Smooth muscle cell (in vitro differentiated cells): ENCODE results near the gene SCAANT1. TPM values are rescaled to one million over a fixed set of nuclear protein-coding genes. Genes with fewer than 3 reads are reported as not detected.
A peak's percentile ranks its signal among the peaks of the same experiment; 100 is the strongest.

ENCODE experiments used
- DNase-seq: peaks from one replicate; lab custom pipeline; 2025; ENCODE audit not compliant: unreplicated experiment; lab: John Stamatoyannopoulos, UW
- H2AFZ ChIP-seq: fragments of 200-600 bp; sonication (generic); 2 replicates; pipeline ENCODE4 v1.6.0; 2016; ENCODE audit warnings: antibody characterized with exemption, low read depth, mild to moderate bottlenecking
- H3F3A ChIP-seq: fragments of 200-600 bp; sonication (generic); 2 replicates; pipeline ENCODE4 v1.6.0; 2017; ENCODE audit warnings: antibody characterized with exemption, low read depth
- H3K27ac ChIP-seq: fragments of 200-600 bp; sonication (generic); 2 replicates; pipeline ENCODE4 v1.5.1; 2016; ENCODE audit warnings: low read depth, mild to moderate bottlenecking
- H3K27me3 ChIP-seq: fragments of 200-600 bp; sonication (generic); 2 replicates; pipeline ENCODE4 v1.6.1; 2016; ENCODE audit warnings: low read depth, mild to moderate bottlenecking
- H3K36me3 ChIP-seq: fragments of 200-600 bp; sonication (generic); 2 replicates; pipeline ENCODE4 v1.5.1; 2016; ENCODE audit warnings: low read depth
- H3K4me1 ChIP-seq: fragments of 200-600 bp; sonication (generic); 2 replicates; pipeline ENCODE4 v1.5.1; 2016; ENCODE audit warnings: low read depth
- H3K4me2 ChIP-seq: fragments of 200-600 bp; sonication (generic); 2 replicates; pipeline ENCODE4 v1.6.0; 2016; ENCODE audit warnings: mild to moderate bottlenecking
- H3K4me3 ChIP-seq: fragments of 200-600 bp; sonication (generic); 2 replicates; pipeline ENCODE4 v1.5.1; 2016; ENCODE audit warnings: mild to moderate bottlenecking
- H3K79me2 ChIP-seq: fragments of 200-600 bp; sonication (generic); 2 replicates; pipeline ENCODE4 v1.6.0; 2016; ENCODE audit warnings: low read depth, mild to moderate bottlenecking
- H3K9ac ChIP-seq: fragments of 200-600 bp; sonication (generic); 2 replicates; pipeline ENCODE4 v1.6.0; 2016; ENCODE audit warnings: low read depth
- H3K9me3 ChIP-seq: fragments of 200-600 bp; sonication (generic); replicated peaks from 2 replicates; pipeline ENCODE4 v1.5.1; 2016; ENCODE audit warnings: low read depth
- H4K20me1 ChIP-seq: fragments of 200-600 bp; sonication (generic); 2 replicates; pipeline ENCODE4 v1.6.0; 2016; ENCODE audit warnings: low read depth
- CTCF ChIP-seq: fragments of 200-600 bp; sonication (generic); IDR thresholded peaks from 2 replicates; pipeline ENCODE4 v1.5.1; 2017; ENCODE audit warnings: borderline replicate concordance, mild to moderate bottlenecking, antibody characterized with exemption; ENCODE audit not compliant: insufficient read depth, poor library complexity, severe bottlenecking
- WGBS: methylation state at CpG from one replicate; pipeline ENCODE4 v1.1.7; 2016; ENCODE audit warnings: low lambda C conversion rate; 5-methylcytosine and 5-hydroxymethylcytosine counted together
- polyA plus RNA-seq: library from polyadenylated mRNA; unstranded; fragments of >200 nt; fragmentation: Nextera tagmentation; extraction: Ambion mirVana; gene quantifications from 2 replicates; pipeline ENCODE4 v1.2.1, GENCODE V29; 2016
- total RNA-seq: library from RNA; depleted of rRNA; stranded (reverse); fragments of >200 nt; gene quantifications from 2 replicates; pipeline ENCODE4 v1.2.3, GENCODE V29; 2014

SCAANT1 gene
- total and polyA plus RNA-seq, 2 experiments from 2014 or later, result not detected

- Histone ChIP-seq H3K4me3 (no peak overlapping the region), H3K9me3 (no peaks in the 10 kb centered on the region), H3K79me2 (peaks cover 53% of the 10 kb centered on the region), H3K4me1 (peaks cover 35% of the 10 kb centered on the region), H4K20me1 (peaks cover 95% of the 10 kb centered on the region), H3F3A (no peaks in the 10 kb centered on the region), H2AFZ (no peak overlapping the region), H3K4me2 (no peak overlapping the region), H3K27me3 (no peaks in the 10 kb centered on the region), H3K9ac (no peak overlapping the region), H3K27ac (peak overlapping the region; percentile 81), H3K36me3 (no peaks in the 10 kb centered on the region)
- 80% methylated on average over 3 of the region's 3 CpGs for WGBS
- DNase-seq, result no peak
- TF ChIP-seq CTCF, result no peak
These were observed 20.5 kb upstream of the SCAANT1 start for GRCh38 chr3:63932509-63933212.

DNA sequence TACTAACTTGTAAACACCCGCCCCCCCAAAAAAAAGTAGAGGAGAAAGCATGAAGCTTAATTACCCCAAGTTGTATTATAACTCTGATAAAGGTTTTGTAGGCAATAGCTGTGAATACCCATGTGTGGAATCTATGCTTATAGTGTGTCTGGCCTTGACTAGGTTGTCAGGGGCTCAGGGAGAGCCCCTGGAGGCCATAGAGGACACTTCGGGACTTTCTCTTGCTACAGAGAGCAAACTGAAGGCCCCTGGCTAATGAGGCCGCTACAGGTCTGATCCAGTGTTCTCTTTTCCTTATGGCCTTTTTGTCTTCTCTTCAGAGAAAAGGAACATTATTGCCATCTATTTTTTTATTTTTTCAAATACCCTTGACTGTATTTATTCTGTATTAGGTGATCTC is 19.1 kb upstream of the SCAANT1 start:
- H4K20me1 ChIP-seq, result peaks cover 95% of the 10 kb centered on the region
- no peak for TF ChIP-seq CTCF
- no peak overlapping the region for H2AFZ ChIP-seq
- DNase-seq, result no peak
- no peaks in the 10 kb centered on the region for H3K9me3 ChIP-seq
- no peaks in the 10 kb centered on the region for H3K27me3 ChIP-seq
- H3K4me2 ChIP-seq, result no peak overlapping the region
- peaks cover 25% of the 10 kb centered on the region for H3K4me1 ChIP-seq
- 96% methylated on average over 3 of the region's 3 CpGs for WGBS
- H3K9ac ChIP-seq, result no peak overlapping the region
- peaks cover 8% of the 10 kb centered on the region for H3F3A ChIP-seq
- no peak overlapping the region for H3K4me3 ChIP-seq
- peaks cover 42% of the 10 kb centered on the region for H3K79me2 ChIP-seq
- H3K27ac ChIP-seq, result no peak overlapping the region
- H3K36me3 ChIP-seq, result no peaks in the 10 kb centered on the region

DNA sequence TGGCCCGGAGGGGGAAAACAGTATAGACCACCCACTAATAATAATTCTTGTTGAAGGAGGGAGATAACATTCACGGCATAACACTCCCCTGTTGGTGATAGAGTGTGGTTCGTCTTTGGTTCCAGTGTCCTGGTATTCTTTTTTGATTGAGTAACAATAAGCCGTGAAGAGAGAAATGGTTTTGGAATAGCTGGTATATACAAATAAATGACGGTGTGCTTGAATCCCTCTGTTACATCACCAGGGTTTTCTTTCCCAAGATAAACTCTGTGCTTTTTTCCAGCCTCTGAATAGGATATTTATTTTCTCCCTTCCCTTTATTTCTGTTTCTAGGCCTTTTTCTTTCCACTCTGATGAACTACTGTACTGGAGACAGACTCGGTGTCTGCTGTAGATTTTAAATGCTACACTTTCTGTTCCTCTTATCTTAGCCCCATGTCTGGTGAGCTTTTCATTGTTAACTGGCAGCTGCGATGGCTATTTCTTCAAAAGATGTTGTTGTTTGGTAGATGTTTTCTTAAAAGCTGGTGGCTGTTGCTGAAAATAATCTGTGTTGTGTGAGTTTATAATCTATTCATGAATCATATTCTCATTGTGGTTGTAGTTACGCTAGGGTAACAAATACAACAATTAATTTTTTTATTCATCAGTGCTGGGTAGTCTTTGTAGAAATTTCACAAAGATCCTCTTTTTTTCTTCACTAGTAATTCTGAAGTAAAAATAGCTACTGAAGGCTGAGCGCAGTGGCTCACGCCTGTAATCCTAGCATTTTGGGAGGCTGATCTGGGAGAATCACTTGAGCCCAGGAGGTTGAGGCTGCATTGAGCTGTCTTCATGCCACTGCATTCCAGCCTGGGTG is 15.5 kb upstream of the SCAANT1 start:
- Histone ChIP-seq H3F3A (peaks cover 8% of the 10 kb centered on the region), H3K4me3 (no peak overlapping the region), H3K36me3 (peaks cover 4% of the 10 kb centered on the region), H3K9me3 (no peaks in the 10 kb centered on the region), H3K79me2 (peaks cover 35% of the 10 kb centered on the region), H3K9ac (no peak overlapping the region), H2AFZ (no peak overlapping the region), H4K20me1 (peaks cover 84% of the 10 kb centered on the region), H3K27ac (no peak overlapping the region), H3K4me2 (peak overlapping the region; percentile 27), H3K27me3 (no peaks in the 10 kb centered on the region), H3K4me1 (peaks cover 4% of the 10 kb centered on the region)
- no peak for DNase-seq
- no peak for TF ChIP-seq CTCF
- WGBS, result 60% methylated on average over 10 of the region's 10 CpGs
